HG02938 (cell line): ENCODE results near the gene NFIA.
"Not testable (repeated sequence)": the region's sequence is repeated elsewhere in the genome, so short reads cannot be mapped to it uniquely, and the experiment has no call there.

ENCODE experiments used
- ATAC-seq: cut with Tn5 transposase; IDR thresholded peaks from one replicate; pipeline ENCODE4 v1.9.1; 2021; ENCODE audit warnings: mild to moderate bottlenecking, moderate library complexity; ENCODE audit not compliant: unreplicated experiment

Gene NFIA

DNA sequence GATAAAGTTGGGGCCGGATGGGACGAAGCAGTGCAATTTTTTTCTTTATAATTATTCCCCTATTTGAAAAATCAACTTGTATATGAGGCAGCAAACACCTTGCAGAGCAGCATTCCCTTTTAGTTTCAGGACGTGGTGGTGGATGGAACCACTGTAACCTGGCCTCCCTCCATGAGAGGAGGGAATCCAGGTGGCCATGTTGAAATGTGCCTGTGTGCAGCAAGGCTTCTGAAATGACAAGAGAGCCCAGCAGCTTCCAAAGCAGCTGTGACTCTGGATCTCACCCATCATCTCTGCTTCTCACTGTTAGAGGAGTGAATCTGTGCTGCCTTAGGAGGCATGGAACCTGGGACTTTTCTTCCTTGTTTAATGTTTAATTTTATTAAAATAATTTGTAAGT is 42.3 kb downstream of the NFIA start:
- ATAC-seq, result no peak

DNA sequence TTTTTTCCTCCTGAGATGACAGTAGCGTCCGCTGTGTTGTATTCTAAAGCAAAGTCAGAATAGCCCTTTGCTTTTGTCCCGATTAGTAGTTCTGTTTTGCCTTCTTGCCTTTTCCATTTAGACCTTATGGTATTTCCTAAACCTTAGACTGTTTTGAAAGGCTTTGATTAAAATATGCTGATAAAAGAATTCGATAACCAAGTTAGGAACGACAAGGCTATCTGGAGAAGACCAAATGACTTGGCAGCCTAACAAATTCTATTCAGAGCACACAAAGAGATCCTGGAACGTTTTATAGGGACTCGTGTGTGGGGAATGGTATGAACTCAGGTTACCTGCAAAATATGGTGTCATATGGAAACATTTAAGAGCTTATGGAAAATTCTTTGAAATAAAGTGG is 42.9 kb downstream of the NFIA start:
- ATAC-seq, result no peak

DNA sequence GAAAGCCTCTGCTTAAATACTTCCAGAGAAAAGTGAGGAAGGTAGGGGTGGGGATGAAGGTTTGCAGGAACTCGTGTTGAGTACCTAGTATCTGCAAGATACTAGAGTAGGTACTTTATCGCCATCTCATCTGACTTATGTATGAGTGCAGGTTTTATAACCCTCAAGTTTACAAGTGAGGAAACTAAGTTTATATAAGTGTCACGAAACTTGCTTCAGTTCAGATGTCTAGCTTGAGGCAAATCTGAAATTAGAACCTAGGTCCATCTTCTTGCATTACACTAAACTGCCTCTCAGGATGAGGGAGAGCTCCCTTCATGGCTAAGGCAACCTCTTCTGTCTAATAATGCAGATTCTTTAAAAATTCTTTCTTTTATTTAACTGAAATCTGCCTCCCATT is 43.5 kb downstream of the NFIA start:
- ATAC-seq, result no peak

DNA sequence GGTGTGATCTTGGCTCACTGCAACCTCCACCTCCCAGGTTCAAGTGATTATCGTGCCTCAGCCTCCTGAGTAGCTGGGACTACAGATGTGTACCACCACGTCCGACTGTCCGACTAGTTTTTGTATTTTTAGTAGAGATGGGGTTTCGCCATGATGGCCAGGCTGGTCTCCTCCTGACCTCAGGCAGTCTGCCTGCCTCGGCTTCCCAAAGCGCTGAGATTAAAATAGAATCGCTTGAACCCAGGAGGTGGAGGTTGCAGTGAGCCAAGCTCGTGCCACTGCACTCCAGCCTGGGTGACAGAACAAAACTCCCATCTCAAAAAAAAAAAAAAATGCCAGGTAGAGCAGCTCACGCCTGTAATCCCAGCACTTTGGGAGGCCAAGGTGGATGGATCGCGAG is 44.5 kb downstream of the NFIA start:
- not testable (repeated sequence) for ATAC-seq

DNA sequence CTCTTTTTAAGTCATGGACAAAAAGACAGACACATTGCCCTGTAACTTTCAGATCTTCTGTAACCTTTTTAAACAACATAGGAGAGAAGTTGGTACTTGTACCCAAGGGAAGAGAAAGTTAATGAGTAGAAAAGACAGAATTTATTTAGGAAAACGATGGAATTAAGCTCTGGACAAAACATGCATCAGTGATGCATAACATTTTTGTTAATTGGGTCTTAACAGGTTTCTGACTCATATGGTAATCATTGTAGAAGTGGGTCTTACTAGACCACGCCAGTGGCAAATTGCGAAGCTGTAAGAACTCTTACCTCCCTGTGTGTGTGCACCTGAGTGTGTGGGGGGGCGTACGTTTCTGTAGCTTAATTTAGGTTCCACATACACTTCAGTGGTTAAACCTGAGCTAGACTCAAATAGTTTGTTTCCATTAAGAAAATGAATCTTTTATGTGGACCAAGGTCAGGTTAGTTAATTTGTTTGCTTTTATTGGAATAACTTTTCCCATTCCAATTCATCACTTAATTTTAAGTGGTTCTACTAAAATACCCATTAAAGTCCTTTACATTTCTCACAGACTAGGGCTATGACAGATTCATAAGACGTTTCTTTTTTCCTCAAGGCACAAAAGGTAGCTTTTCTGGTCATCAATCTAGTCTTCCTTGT is 48.1 kb downstream of the NFIA start:
- ATAC-seq, result no peak

DNA sequence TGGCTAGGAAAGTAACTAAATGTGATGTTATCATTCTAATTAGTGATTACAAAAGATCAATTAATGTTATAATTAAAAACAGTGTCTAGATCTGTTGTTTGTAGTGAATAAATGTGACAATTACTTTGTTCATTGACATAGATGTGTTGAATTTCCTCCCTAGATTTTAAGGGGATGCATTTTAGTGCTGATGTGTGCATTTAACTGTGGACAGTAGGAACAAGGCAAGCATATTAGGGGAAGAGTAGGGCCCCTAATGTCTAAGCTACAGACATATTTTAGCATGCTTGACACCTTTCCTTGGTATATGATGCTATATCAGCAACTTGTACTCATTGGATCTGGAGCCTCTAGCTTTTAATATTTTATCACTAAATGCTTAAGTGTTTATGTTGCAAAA is 48.9 kb downstream of the NFIA start:
- no peak for ATAC-seq

DNA sequence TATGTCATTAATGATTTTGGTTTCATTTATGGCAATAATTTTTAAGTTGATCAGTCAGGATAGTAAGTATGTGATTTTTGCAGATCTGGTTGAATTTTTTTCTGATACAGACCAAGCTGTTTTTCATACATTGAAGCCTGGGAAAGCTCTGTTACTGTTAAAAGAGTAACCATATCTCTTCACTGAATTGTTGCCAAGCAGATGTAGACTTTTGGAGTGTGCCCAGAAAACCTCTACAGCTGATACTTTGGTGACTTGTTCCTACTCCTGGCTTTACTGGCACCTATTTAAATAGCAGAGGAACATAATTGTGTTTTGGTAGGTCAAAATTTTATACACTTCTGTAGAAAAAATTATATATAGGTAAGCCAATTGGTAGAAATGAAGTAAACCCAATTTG is 49.4 kb downstream of the NFIA start:
- ATAC-seq, result no peak

DNA sequence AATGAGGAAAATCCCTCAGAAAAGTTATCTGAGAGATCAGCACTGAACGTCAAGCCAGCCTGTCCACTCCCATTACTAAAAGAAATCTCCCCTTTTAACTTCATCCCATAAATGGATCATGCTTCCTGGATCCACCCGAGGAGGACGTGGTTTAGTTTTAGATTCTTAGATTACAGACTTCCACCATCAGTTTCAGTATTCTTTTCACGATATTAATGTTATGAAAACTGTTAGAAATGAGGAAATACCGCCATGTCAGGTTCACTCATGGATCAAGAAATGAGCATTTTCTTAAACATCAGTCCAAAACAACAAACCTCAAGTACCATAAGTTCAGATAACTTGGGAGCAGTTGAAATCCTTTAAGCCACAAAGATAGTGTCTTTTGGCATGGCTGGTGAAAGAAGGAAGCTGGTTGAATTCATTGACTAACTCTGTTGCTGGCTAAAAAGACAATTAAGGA is 49.8 kb downstream of the NFIA start:
- ATAC-seq, result no peak

DNA sequence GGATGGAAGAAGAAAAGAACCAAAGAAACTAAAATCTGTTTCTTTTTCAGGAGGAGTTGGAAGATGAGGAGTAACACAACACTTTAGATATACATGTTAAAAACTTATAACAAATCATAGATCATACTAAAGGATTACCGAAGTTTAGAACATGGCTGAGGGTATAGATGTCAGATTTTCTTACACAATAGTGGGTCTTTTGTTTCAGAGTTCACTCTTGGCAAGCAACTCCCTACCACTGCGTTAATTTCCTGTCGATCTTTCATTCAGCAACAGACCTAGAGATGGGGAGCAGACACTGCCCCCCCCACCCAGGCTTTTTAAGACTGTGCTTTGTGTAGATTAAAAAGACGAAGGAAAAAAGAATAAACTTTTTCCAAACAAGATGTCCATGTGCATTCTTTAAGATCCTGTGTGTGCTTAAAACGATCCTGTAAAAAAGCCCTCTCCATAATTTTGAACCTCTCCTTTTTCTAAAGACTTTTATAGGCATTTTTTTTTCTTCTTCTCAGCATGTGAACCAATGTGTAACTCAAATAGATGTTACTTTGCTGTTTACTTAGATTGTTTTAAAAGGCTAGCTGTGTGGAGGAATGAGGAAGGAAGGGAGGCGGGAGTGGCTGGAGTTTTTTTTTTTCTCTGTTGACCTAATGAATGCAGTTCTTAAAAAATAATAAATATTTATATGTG is 50.4 kb downstream of the NFIA start:
- no peak for ATAC-seq

DNA sequence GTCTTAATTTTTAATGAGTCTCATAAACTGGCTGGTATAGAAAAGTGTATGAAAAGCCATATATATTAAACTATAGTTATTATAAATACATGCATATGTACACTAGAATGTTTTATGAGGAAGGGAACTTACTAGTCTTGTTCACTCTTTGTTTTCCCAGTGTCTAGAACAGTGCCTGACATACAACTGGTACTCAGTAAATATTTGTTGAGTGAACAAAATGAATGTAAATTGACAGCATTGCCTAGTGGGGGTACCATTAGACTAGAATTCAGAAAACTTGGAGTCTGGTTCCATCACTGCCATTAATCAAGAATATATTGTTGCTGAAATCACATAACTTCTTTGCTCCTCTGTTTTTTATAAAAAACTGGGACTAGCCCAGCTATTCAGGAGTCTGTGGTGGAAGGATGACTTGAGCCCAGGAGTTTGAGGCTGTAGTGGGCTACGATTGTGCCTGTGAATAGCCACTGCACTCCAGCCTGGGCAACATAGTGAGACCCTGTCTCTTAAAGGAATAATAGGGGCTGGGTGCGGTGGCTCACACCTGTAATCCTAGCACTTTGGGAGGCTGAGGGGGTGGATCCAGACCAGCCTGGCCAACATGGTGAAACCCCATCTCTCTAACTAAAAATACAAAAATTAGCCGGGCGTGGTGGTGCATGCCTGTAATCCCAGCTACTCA is 51.1 kb downstream of the NFIA start:
- ATAC-seq, result no peak

DNA sequence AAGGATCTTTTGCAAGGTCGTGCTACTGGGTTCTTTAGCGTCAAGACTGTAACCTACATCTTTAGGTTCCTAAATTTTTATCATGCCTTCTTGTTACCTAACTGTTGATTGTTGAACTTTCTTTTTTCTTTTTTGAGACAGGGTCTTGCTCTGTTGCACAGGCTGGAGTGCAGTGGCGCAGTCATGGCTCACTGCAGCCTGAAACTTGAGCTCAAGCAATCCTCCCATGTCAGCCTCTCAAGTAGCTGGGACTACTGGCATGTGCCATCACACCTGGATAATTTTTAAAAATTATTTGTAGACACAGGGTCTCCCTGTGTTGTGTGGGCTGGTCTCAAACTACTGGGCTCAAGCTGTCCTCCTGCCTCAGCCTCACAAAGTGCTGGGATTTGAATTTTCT is 52.9 kb downstream of the NFIA start:
- no peak for ATAC-seq

DNA sequence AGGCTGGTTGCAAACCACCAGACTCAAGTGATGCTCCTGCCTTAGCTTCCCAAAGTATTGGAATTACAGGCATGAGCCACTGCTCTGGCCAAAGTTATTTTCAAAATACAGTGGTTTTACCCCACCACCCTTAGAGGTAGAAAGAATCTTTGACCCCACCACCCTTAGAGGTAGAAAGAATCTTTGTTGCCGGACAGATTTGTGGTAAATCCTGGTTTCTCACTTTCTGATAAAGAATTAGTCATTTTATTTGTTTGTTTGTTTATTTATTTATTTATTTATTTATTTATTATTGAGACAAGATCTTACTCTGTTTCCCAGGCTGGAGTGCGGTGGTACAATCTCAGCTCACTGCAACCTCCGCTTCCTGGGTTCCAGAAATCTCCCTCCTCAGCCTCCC is 55.9 kb downstream of the NFIA start:
- ATAC-seq, result no peak

DNA sequence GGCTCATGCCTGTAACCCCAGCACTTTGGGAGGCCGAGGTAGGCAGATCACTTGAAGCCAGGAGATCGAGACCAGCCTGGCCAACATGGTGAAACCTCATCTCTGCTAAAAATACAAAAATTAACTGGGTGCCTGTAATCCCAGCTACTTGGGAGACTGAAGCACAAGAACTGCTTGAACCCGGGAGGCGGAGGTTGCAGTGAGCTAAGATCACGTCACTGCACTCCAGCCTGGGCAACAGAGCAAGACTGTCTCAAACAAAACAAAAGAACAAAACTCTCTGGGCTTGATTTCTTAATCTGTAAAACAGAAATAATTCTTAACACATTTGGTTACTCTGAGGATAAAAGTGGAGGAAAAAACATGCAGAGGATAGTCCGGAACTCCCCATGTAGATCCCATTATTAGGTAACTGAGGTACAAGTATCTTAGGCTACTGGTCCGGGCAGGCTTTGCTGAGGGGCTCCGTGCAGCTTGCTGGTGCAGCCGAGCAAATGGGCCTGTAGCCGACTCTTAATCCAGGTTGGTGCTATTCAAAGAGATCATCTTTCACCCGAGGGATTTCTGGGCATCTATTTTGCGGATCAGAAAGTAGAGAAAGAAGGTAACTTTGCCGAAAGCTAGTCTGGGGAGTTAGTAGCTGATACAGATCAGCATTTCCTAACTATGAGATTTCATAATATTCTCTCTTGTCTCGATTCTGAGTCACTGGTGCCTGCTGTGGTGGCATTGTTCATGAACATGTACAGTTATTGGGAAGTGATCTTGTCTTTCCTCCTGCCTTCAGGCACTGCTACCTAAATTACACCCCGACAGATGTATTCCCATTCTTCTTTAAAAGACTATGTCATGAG is 56.8 kb downstream of the NFIA start:
- no peak for ATAC-seq

DNA sequence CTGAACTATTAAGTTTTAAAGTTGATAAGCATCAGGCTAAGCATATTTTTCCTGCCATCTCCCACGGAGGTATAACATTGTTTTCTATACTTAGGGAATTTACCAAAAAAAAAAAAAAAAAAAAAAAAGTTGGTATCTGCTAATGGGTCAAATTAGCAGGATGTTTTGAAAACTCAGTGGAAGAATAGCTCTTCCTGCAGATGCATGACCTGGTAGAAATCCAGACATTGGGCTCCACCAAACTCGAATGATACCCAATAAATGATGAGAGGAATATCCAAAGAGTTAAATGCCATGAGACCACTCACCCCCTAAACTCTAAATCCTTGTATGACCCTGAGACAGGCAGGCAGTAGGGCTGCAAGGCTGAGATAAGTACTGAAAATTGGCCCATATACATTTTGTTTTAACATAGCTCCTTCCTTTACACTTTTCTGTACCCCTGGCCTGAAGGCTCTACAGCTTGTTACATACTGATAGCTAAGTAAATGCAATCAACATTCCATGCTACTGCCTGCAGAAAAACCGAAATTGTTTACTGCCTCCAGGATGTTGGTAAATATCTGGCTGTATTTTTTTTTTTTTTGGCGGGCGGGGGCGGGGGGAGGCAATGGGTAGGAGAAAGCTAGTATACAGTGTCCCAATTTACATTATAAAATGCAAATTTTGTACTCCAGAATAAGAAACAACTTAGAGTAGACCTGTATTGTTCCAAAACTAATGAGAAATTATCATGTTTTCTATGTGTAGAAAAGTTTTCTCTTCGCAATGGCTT is 57.6 kb downstream of the NFIA start:
- no peak for ATAC-seq

DNA sequence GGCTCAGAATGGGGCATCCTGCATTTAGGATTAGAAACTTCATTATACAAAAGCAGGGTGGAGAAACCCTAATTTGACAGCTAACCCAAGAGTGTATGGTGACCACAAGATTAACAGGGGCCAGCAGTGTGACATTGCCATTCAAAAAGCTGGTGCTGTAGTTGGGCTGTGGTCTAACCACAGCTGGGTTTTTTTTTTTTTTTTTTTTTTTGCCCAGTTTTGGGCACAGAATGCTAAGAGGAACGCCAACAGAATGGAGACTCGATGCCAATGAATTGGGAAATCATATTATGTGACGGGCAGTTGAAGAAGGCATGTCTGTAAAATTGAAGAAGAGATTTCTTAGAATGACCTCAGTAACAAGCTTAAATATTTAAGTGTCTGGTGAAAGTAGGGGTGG is 58.4 kb downstream of the NFIA start:
- no peak for ATAC-seq

DNA sequence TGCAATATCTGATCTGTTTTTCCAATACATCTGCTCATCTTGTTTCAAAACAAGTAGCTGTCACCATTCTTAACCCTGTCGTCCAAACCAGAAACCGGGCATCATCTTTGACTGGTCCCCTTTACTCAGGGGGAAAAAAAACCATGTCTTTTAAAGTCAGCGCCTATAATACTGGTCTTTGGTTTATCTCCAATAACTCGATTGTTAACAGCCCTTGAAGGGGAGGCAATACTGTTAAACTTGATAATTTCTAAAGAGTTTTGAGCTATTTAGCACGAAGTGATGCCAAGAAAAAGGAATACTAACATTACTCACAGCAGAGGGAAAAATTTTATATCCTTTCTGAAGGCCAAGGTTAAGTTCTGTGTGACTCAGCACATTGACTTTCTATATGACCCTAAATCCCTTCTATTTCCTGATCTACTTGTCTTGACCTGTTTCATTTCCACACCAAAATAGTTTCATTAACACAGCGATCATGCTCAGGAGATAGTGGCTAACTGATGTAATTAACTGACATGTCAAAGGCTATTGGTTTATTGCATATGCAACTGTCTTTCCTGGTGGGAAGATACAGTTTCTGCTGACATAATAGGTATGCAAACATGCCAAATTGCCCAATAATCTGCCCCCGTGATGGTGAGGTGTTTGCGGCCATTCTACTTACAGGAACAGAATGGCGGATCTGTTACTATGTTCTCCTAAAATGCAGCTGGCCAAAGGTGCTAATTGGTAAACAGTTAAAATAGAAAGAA is 59.1 kb downstream of the NFIA start:
- no peak for ATAC-seq

DNA sequence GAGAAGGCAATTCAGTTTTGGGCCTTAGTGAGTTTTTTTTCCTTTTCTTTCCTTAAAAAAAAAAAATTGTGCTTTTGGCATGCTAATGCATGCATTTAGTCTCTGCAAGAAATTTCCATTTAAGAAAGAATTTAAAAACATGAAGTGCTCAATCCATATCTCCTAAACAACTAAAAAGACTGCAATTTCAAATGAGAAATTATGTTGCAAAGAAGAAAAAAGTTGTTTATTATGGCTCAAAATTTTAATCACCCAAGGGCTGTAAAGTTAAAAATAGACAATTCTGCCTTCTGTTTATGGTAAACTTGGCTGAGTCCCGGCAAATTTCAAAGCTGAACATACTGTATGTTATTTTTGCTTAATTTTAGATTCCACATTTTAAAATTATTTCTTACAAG is 59.7 kb downstream of the NFIA start:
- ATAC-seq, result no peak

DNA sequence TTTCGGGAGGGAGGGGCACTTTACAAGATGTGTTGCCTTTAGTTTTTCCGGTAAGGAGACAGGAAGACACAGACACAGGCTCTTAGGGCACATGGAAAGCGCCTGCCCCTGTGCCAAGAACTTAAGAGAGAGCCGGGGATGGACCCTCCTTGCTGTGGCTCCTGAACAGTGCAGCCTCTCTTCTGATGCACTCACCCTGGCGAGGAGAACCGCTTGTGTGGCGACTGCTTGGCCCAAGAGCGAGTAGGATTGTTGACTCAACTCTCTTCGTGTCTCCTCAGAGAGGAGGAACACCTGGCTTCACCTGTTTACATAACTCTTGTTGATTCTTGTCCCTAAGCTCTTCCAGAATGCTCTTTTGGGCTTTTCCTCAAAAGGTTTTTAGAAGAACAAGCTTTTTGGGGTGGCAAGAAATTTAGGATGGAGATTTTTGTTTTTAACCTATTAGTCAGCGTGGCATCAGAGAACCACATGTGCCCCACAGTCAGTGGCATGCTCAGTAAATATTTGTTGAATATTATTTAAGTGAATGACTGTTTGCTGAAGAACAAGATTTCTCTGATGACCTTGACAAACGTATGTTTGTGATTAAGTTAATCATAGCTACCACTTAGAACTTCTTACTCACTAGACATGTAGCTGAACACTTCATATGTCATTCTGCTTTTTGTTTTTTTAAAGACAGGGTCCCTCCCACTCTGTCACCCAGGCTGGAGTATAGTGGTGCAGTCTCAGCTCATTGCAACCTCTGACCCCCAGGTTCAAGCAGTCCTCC is 60.6 kb downstream of the NFIA start:
- ATAC-seq, result no peak

DNA sequence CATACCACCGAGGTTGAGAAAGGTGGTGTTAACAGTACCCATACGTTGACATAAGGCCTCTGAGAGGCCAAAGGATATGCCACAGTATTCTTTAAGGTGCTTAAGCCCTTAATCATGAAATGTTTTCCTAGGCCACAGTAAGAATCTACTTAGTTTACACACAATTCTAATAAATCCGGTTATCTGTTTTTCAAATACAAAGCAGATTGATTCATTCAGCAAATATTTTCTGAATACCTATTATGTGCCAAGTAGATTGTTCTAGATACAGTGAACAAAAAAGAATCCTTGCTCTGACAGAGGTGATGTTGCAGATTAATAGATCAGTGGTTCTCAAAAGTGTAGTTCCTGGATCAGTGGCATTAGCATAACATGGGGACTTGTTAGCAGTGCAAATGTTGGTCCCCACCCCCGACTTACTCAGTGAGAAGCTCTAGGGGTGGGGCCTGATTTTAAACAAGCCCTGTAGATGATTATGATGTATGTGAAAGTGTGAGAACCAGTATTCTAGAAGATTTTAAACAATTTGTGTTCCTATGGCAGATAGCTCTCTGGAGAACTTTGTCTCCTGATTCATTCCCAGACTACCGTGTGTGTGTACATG is 61.6 kb downstream of the NFIA start:
- no peak for ATAC-seq
